ENCODE data around the gene FAM171A1.

Gene FAM171A1

DNA sequence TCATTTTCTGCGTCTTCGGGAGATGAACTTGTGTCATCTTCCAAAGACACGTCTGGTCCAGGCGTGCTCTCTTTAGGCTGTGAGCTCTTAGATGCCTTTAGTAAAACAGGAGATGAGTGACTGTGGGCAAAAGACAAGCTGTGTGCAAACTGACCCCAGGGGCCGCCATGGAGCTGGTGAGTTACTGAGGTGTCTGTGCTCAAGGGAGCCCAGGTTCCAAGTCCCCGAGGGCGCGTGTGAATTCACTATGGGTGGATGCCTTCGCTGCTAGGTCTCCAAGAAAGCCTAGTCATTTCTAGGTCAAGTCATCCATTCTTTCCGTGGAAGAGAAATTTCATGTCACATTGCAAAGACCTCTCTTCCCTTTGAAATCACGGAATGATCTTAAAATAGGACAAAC, 118.7 kb downstream of the FAM171A1 start:
- DNase-seq (ENCODE audit: low read depth in 4 of 4, low spot score in 1 of 4): no peak

DNA sequence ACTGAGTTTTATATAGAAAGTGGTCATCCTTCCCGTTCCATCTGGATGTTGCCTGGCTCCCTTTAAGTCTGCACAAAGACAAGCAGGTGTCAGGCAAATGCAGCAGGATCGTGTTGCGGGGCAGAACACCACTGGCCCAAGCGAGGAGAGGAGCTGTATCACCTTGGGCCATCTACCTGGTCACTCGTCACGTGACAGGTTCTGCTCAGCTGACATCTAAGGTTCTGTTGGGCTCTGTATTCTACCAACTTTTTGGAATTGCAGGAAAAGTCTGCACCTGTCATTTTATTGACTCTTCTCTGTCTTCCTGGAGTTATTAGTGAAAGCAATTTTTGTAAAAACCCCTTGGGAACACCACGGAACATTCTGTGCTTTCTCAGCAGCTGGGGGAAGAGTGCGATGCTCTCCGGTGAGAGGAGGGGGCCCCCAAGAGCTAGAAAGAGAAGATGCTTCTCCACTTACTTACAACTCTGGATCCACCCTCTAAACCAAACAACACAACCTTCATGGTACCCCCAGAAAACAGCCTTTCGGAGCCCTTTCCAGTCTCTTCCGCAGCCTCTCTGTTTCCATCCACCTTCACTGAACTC, 119.2 kb downstream of the FAM171A1 start:
- no peak for DNase-seq (ENCODE audit: low read depth in 4 of 4, low spot score in 1 of 4)

DNA sequence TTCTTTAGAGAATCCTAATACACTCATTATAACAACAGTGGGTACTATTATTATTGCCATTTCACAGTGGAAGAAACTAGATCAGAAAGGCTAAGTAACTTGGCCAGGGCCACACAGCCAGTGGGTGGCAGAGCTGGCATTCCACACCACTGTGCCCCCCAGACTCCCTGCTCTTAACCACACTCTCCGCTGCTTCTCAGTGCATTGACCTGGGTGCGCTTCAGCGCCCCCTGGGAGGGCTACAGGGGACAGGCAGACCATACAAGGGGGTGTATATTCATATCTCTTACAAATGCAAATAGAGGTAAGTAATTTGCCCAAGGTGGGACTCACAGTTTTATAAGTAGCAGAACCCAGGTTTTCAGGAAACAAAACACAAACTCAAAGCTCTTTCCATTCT, 125.6 kb downstream of the FAM171A1 start:
- DNase-seq (ENCODE audit: low read depth in 4 of 4, low spot score in 1 of 4): no peak

DNA sequence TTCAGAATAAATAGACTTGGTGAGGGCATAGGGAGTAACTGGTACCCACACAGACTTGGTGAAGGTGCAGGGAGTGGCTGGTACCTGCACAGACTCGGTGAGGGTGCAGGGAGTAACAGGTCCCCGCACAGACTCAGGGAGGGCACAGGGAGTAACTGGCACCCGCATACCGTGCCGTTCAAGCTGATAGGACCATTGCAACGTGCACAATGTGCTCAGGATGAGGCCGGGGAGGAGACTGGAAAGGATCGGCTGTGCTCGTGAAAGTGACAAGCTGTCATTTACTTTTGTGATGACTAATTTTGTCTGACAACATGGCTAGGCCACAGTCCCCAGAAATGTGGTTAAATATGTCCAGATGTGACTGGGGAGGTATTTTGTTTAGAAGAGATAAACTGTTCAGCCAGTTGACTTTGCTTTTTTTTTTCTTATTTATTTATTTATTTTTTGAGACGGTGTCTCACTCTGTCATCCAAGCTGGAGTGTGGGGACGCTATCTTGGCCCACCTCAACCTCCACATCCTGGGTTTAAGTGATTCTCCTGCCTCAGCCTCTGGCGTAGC, 126.4 kb downstream of the FAM171A1 start:
- DNase-seq (ENCODE audit: low read depth in 4 of 4, low spot score in 1 of 4): no peak

DNA sequence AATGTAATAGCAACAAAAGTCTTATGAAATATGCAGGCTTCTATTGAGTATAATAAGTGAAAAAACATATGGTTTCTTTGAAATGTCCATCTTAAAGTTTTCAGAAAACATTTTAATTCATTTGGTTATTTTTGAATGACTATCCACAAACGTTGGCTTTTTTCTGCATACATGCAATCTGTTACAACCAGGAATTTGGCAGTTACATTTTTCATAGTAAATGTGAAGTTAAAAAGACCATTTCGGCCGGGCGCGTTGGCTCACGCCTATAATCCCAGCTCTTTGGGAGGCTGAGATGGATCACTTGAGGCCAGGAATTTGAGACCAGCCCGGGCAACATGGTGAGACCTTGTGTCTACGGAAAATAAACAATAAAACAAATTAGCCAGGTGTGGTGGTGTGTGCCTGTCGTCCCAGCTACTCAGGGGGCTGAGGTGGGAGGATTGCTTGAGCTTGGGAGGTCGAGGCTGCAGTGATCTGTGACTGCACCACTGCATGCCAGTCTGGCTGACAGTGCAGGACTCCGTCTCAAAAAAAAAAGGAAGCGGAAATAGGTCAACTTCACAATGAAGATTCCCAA, 128.7 kb downstream of the FAM171A1 start:
- no peak for DNase-seq (ENCODE audit: low read depth in 4 of 4, low spot score in 1 of 4)

DNA sequence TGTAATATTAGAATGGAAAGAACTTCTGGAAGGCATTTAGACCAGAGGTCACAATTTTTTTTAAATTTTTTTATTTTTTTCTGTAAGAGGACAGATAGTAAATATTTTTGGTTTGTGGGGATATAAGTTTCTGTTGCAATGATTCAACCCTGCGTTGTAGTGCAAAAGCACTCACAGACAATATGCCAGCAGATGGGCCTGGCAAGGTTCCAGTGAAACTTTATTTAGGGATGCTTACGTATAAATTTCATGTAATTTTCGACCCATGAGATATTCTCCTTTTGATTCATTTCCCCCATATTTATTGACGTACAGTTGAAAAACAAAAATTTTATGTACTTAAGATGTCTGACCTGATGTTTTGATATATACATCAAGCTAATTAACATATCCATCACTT, 129.8 kb downstream of the FAM171A1 start:
- no peak for DNase-seq (ENCODE audit: low read depth in 4 of 4, low spot score in 1 of 4)

DNA sequence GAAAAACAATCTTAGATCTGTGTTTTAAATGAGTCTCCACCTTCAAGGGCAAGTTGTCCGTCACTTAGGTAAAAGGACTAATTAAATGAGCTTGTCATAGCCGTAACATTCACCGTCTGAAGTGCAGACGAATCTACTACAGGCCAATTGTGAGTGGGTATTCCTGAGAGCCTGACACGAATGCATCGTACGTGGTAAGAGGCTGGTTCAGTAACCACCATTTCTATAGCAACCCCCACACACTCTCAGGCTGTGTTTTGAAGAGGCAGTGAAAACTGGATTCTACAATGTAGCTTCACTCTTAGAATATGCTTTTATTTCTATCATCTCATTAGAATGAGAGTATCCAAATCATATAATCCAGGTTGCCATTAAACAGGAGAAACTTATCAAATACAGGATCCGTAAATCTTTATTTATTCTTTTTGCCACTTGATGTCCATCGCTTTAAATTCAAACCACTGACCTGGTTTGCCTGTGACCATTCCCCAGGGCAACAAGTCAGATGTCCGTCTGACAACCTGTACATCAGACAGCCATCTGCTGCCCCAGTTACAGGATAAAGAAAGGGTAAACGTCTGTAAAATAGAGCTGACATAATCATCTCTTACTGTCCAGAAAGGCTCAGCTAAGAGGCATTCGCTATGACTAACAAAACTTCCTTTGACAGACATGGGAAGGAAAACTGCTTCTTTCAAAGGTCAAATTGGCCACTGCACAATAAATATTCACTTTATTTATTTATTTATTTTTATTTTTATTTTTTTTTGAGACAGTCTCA, 132.3 kb downstream of the FAM171A1 start:
- DNase-seq (ENCODE audit: low read depth in 4 of 4, low spot score in 1 of 4): no peak

DNA sequence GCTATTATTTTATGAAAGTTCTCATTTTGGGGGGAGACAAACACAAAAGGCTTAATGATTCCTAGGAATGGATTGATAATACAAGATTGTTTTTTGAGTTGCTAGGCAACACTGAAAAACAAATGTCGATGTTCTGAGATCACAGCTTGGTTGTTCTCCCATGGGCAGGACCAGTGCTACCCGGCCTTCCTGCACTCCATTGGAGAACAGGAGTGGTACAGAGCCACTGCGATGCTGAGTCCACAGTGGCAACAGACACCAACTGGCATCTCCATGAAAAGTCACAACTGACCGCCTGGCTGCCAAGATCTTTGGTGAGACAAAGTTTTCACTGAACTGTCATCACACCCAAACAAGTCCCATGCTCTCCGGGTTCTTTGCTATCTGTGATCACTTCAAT, 133.7 kb downstream of the FAM171A1 start:
- no peak for DNase-seq (ENCODE audit: low read depth in 4 of 4, low spot score in 1 of 4)

DNA sequence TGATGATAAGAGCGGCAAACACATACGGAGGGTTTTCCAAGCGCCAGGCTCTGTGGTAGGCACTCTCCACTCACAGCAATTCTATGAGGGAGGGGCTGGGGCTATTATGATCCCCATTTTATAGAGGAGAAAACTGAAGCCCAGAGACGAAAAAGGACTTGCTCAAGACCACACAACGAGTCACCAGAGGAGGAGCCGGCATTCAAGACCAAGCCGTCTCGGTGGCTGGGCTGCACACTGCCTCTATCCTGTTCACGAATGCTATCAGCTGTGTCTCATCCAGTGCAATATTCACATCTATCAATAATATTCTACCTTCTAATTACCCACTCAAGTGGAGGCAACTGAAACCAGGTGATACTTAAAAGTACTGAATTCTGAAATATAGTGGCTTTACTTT, 134.7 kb downstream of the FAM171A1 start:
- DNase-seq (ENCODE audit: low read depth in 4 of 4, low spot score in 1 of 4): no peak

DNA sequence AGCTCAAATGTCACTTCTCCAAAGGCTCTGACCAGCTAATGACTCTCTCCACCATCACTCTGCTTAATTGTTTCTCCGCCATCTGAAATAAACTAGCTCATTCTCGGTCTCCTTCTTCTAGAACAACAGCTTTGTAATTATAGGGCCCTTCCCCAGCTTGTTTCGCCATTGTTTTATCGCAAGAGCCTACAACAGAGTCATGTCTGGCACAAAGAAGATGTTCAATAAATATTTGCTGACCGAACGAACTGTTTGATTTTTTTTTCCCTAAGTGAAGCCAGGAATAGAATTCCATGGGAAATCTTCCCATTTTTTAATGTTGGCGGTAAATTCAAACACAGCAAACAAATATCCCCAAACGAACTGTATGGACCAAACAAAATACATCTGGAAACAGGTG, 138.8 kb downstream of the FAM171A1 start:
- no peak for DNase-seq (ENCODE audit: low read depth in 4 of 4, low spot score in 1 of 4)

DNA sequence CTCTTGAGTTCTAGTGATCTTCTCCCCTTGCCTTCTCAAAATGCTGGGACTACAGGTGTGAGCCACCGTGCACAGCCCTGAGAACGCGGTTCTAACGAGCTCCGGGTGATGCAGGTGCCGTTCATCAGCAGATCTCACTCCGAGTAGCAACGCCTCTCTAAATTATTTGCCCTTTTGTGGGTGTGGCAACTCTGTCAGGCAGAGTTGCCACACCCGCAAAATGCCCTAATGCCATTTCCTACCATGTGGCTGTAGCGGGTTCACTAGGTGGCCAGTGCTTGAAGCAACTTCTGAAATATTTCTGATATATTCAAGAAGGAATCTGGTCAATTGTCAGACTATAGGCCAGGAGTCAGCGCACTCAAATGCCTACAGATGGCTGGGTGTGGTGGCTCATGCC, 139.7 kb downstream of the FAM171A1 start:
- DNase-seq (ENCODE audit: low read depth in 4 of 4, low spot score in 1 of 4): no peak

DNA sequence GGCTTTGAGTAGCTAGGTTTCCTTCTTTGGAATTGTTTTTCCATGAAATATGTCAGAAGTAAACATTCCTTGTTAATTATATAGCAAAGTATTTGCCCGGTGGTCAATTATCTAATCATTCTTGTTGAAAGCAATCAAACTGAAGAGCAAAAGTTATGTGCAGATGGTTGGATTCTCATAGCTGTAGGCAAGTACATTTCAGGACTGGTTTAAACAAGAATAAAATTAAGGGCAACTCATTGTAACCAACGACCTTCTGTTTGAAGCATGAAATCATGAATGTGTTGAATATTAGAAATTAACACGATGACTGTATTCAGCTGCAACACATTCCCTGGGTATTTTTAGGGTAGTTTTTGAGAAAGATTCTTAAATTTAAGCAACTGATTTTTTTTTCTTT, 140.8 kb downstream of the FAM171A1 start:
- no peak for DNase-seq (ENCODE audit: low read depth in 4 of 4, low spot score in 1 of 4)

DNA sequence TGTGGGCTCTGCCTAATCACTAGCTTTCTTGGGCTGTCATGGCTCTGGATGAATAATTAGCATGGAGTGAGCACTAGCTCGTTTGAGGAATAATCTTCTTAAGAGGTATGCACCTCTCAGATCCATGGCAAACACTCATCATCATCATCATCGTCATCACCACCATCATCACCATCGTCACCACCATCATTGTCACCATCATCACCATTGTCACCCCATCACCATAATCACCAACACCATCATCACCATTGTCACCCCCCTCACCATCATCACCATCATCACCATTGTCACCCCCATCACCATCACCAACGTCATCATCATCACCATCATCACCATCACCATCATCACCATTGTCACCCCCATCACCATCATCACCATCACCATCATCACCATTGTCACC, 141.8 kb downstream of the FAM171A1 start:
- no peak for DNase-seq (ENCODE audit: low read depth in 4 of 4, low spot score in 1 of 4)

DNA sequence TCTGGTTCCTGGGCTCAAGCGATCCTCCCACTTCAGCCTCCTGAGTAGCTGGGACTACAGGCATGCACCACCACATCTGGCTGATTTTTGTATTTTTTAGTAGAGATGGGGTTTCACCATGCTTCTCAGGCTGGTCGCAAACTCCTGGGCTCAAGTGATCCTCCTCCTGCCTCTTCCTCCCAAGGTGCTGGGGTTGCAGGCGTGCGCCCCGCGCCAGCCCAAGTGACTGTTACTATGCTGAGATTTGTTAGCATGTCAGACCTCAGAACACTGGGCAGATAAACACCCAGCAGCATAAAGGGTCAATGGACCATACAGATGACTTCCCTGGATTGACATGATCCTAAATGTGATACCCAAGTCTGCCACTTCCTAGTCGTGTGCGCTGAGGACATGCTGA, 142.7 kb downstream of the FAM171A1 start:
- no peak for DNase-seq (ENCODE audit: low read depth in 4 of 4, low spot score in 1 of 4)

DNA sequence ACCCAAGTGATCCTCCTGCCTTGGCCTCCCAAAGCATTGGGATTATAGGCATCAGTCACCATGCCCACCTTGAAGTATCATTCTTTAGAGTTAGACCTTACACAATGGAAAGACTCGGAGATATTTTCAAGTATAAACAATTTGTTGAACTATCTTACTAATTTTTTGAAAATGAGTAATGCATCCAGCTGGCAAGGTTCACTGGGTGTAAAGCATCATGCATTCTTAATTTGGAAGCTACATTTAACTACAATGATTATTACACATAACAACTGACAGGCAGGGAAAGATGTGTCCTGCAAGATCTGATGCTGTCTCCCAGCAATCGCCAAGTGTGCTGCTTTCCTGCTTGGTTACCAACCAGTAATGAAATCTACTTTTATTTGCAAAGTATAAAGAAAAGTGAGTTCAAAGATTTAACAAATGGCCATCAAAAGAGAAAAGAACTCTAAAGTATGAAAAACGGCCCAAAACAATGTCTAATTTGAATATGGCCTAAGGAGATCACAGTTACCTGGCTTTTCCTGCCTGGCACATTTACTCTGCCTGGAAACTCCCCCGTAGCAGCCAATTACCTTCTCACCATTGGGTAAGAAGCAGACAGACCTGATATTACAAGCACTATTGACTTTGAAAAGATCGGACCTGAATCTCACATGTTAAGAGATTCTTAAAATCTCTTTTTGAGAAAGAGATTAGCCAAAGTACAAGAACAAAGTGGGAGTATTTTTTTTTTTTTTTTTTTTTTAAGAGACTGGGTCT, 143.3 kb downstream of the FAM171A1 start:
- no peak for DNase-seq (ENCODE audit: low read depth in 4 of 4, low spot score in 1 of 4)

DNA sequence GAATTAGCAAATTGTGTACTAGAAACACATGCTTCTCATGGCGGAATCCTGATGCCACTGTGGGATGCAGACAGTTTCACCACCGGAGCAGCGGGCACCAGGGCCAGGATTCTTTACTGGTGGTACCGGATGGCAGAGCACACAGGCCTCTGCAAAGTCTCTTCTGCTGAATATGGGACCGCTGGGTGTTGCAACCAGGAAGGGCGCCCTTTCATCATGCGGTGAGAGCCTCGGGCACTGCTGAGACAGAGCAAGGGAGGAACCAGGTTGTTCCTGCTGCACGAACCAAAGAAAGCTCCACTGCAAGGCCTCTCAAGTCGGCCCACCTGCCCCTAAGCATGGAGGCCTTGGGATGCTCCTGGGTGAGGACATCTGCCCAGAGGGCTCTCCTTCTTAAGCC, 145.6 kb downstream of the FAM171A1 start:
- DNase-seq (ENCODE audit: low read depth in 4 of 4, low spot score in 1 of 4): no peak

DNA sequence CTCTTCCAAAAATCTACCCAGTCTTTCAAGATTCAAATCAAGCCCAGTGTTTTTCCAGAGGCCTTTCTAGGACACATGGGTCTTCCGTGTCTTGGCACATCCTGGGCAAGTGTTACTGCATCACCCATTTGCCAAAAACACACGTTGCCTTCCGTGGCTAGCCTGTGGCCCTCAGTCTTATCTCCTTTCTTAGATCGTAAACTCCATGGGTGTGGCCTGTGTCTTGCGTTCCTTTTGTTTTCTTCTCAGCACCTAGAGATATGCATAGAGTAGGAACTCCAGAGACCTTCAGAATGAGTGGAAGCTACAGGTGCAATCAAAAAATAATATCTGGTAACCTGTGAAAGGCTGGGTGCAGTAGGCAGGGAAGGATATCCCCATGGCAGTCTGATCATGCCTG, 146.1 kb downstream of the FAM171A1 start:
- no peak for DNase-seq (ENCODE audit: low read depth in 4 of 4, low spot score in 1 of 4)

DNA sequence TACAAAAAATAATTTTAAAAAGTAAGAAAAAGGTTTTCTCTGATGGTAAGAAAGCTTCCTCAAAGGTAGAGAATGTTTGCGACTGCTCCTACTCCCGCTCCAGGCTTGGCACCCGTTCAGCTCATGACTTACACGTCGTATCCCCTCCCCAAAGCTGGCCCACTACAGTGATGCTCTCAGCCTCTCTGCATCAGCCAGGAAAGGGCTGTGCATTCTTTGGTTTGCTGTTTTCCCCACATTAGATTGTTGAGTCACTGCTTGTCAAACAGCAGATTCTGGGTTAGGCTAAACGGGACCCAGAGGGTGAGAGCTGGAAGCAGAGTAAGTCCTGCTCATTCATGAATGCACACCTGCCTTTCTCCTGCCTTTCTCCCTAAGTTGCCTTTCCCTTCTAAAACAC, 147.9 kb downstream of the FAM171A1 start:
- DNase-seq (ENCODE audit: low read depth in 4 of 4, low spot score in 1 of 4): no peak

DNA sequence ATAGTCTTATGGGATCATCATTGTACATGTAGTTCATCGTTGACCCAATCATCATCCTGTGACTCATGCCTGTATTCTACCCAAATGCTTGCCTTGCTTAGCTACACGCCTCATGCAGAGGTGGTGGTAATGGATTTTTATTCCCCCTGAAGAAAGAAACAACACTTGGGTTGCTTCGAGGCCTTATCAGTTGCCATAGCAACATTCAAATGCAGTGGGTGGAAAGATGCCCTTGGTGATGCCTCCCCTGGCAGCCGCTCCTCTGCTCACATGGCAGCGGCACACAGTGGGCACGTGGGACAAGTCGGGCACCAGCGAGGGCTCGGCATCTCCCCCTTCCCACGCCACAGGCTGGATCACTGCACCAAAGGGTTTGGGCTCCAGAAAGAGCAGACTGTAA, 148.6 kb downstream of the FAM171A1 start:
- no peak for DNase-seq (ENCODE audit: low read depth in 4 of 4, low spot score in 1 of 4)

DNA sequence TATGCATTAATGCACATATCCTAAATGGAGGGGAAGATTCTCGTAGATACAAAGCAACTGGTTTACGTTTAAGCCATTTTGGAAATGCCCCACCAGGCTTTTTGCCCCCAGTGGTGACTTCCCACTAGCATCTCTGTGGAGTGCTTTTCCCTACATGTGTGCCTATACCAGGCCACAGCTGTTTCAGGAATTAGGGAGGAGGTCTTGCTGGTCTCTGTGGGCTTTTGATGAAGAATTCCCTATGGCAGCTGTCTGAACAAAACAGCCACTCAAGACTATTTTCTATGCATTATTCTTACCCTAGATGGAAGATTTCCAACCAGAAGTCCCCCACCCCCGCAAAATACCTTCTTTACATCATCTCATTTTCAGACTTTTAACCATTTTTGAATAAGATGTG, 150.6 kb downstream of the FAM171A1 start:
- no peak for DNase-seq (ENCODE audit: low read depth in 4 of 4, low spot score in 1 of 4)

DNA sequence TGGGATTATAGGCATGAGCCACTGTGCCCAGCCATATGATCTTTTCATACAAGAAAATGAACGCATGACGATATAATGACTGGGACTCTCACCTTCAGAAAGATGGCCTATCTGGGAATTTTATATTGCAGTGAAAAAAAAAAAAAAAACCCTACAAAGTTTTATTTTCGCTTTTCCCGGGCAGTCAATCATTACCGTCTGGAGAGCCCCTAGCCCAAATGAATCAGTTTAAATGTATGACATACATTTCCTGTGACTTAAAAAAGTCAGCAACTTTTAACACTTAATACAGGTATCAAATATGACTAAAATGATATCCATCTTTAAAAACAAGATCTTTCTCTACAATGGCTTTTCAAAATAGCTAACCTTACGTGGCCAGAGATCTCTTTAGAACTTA, 154.4 kb downstream of the FAM171A1 start:
- DNase-seq (ENCODE audit: low read depth in 4 of 4, low spot score in 1 of 4): no peak

DNA sequence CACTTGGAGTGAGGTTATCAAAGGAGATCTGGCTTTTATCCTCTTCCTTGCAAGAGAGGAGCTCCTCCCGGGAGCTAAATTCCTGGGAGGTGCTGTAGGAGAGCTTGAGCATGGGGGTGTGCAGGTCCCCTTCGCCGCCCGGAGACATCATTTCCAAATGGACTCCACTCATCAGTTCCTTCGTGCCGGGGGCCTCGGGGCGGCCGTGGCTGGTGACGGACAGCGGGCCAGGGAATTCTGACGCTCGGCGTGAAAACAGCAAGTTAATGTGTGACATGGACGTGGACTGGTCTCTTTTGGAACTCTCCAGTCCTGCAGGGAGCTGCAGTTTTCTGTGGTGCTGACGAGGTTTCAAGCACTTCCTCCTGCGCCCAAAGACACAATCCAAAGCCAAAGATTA, 156.9 kb downstream of the FAM171A1 start:
- DNase-seq (ENCODE audit: low read depth in 4 of 4, low spot score in 1 of 4): no peak

All from stimulated activated CD4-positive, alpha-beta T cell treated with anti-CD3 and anti-CD28 coated beads, Interleukin-1b, Interleukin-23, amount 100 ng/mL, for 24 hours (primary cell).